ENCODE data around the gene STING1. TPM values are rescaled to one million over a fixed set of nuclear protein-coding genes. Genes with fewer than 3 reads are reported as not detected.

STING1 gene
- total RNA-seq, 1 donor from 2014 or later, result 179 TPM

DNA sequence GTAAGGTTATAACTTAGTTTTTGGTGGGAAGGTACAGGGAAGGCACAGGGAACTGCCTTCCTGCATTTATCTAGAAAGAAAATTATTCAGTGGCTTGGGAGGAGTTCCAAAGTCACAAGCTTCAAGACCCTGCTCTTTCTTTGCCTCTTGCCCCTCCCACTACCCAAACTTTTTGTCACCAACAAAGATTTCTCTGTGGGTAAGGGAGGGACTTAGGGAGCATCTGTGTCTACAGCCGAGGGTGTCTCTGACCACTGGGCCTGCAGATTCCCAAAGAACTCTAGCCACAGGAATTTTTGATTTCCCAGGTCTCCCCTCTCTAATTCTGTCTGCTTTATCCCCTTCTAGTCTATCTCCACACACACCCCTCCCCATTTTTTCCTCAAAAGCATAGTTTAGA, 22.1 kb downstream of the STING1 start:
- Histone ChIP-seq H3K4me3 (no peak overlapping the region), H3K27ac (no peak overlapping the region)
- DNase-seq (ENCODE audit: low spot score in 2 of 2), result no peak

DNA sequence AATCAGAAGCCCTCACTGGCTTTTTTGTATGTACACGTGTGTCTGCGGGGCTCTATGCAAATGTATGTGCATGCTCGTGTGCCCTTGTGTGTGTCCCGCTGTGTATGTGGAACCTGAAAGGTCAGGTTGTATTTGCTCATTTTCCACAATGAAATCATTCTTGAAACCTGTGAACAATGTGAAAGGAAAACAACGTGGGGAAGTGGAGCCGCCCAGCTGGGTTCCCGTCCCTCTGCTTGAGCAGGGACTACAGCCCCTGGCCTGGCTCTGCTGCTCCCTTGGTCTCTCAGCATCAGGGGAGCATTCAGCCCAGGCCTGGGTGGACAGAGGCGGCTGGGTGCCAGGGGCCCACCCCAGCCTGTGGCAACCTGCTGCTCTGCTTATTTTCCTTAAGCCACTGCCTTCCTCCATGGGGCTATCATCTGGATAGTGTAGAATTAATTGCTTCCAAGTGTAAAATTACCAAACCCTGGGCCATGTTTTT, 23.1 kb downstream of the STING1 start:
- no peak overlapping the region for H3K27ac ChIP-seq
- DNase-seq (ENCODE audit: low spot score in 2 of 2), result no peak
- no peak overlapping the region for H3K4me3 ChIP-seq
- no peaks in the 10 kb centered on the region for H3K36me3 ChIP-seq
- TF ChIP-seq, protein P1, sequence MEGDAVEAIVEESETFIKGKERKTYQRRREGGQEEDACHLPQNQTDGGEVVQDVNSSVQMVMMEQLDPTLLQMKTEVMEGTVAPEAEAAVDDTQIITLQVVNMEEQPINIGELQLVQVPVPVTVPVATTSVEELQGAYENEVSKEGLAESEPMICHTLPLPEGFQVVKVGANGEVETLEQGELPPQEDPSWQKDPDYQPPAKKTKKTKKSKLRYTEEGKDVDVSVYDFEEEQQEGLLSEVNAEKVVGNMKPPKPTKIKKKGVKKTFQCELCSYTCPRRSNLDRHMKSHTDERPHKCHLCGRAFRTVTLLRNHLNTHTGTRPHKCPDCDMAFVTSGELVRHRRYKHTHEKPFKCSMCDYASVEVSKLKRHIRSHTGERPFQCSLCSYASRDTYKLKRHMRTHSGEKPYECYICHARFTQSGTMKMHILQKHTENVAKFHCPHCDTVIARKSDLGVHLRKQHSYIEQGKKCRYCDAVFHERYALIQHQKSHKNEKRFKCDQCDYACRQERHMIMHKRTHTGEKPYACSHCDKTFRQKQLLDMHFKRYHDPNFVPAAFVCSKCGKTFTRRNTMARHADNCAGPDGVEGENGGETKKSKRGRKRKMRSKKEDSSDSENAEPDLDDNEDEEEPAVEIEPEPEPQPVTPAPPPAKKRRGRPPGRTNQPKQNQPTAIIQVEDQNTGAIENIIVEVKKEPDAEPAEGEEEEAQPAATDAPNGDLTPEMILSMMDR (IDR thresholded peaks at IDR 0.05), result no peak
- H3K27me3 ChIP-seq, result no peaks in the 10 kb centered on the region
- intact Hi-C loops (cut with DNase I), result no loop called here
- no peaks in the 10 kb centered on the region for H3K9me3 ChIP-seq
- H3K4me1 ChIP-seq, result no peaks in the 10 kb centered on the region

More for the DNA sequence above, 22.1 kb downstream of the STING1 start:
- Histone ChIP-seq H3K4me1 (no peaks in the 10 kb centered on the region), H3K27me3 (no peaks in the 10 kb centered on the region), H3K9me3 (no peaks in the 10 kb centered on the region), H3K36me3 (no peaks in the 10 kb centered on the region)
- TF ChIP-seq, protein P1 (IDR thresholded peaks at IDR 0.05), result no peak
- intact Hi-C loops (cut with DNase I), result no loop called here

DNA sequence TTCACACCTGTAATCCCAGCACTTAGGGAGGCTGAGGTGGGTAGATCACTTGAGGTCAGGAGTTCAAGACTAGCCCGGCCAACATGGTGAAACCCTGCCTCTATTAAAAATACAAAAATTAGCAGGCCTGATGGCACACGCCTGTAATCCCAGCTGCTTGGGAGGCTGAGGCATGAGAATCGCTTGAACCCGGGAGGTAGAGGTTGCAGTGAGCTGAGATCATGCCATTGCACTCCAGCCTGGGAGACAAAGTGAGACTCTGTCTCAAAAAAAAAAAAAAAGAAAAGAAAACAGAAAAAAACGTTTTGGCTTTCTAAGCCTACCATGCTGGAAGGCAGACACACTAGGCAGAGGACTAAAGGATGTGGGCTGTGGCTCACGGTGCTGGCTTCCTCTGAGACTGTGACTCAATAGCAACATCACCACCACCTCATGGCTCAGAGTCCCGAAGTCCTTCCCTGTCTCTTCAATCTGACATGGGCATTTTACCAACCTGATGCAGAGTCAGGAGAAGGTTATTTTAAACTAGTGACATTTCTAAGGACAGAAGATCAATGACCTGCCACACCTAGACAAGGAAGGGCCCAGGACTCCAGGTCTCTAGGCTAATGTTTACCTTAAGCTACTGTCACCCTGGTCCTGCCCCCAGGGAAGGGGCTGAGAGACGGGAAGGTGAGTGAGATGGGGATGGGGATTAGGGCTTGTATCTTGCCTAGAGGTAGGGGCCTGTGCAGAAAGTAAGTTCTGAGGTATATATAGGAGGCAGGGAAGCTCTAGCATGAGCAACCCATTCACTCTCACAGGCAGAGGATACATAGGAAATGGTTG, 23.8 kb downstream of the STING1 start:
- intact Hi-C loops (cut with DNase I), result no loop called here
- Histone ChIP-seq H3K9me3 (no peaks in the 10 kb centered on the region), H3K4me3 (no peak overlapping the region), H3K4me1 (no peaks in the 10 kb centered on the region), H3K27me3 (no peaks in the 10 kb centered on the region), H3K36me3 (no peaks in the 10 kb centered on the region), H3K27ac (no peak overlapping the region)
- DNase-seq (ENCODE audit: low spot score in 2 of 2), result peak in 1 of 2 donors; percentile 39
- TF ChIP-seq, protein P1 (IDR thresholded peaks at IDR 0.05), result no peak

DNA sequence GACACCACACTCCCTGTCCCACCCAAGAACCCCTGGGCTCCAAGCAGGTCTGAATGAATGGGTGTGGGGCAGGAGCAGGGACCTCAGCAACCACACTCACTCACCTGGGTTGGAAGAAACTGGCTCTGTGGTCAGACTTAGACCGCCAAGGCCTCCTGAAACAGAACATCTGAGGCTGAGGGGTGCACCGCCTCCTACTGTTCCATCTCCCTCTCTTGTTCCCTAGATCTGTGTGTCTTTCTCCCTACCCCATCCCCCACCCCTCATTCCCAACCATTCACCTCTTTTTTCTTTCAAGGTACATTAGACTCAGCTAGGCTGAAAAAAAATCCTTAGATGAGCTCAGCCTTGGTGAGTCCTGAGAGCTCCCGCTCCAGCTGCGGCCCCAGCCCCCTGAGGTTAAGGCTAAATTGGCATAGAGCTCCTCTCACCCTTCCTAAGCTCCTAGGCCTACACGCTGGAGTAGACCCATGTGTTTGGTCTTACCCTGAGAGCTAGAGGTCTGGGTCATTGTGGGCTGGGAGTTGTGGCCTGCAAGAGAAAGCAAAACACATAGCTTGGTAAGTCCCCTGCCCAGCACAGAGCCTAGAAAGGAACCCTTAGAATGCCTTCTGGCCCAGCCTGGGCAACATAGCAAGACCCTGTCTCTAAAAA, 24.8 kb downstream of the STING1 start:
- no peak for DNase-seq (ENCODE audit: low spot score in 2 of 2)
- Histone ChIP-seq H3K27ac (no peak overlapping the region), H3K4me3 (no peak overlapping the region), H3K27me3 (no peaks in the 10 kb centered on the region), H3K4me1 (no peaks in the 10 kb centered on the region), H3K36me3 (no peaks in the 10 kb centered on the region), H3K9me3 (no peaks in the 10 kb centered on the region)
- TF ChIP-seq, protein P1 (IDR thresholded peaks at IDR 0.05), result no peak
- intact Hi-C loops (cut with DNase I), result no loop called here

DNA sequence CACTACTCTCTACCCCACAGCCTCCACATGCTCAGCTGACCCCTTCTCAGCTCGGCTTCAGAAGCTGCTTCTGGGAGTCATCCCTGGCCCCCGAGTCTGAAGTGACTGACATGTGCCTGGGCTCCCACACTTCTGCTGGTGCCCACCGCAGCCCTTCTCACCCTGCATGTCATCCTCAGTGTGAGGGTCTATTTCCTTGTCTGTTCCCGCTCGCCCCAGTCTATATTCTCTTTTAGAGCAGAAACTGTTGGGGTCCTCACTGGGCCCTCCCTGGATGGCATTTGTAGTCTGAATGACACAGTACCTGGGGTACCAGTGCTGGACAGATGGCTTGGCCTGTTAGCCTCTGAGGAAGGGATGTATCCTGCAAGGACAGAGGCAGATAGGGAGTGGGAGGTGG, 25.3 kb downstream of the STING1 start:
- no peaks in the 10 kb centered on the region for H3K36me3 ChIP-seq
- intact Hi-C loops (cut with DNase I), result no loop called here

More for the DNA sequence above, 25.3 kb downstream of the STING1 start:
- no peak for DNase-seq (ENCODE audit: low spot score in 2 of 2)
- no peak overlapping the region for H3K4me3 ChIP-seq
- TF ChIP-seq, protein P1 (IDR thresholded peaks at IDR 0.05), result no peak
- no peaks in the 10 kb centered on the region for H3K4me1 ChIP-seq
- H3K9me3 ChIP-seq, result no peaks in the 10 kb centered on the region
- H3K27ac ChIP-seq, result no peak overlapping the region
- no peaks in the 10 kb centered on the region for H3K27me3 ChIP-seq

Measured in ascending aorta (tissue), 2 donors.